Astrocyte (in vitro differentiated cells and primary cell): ENCODE data around the gene TFEB. TPM values are rescaled to one million over a fixed set of nuclear protein-coding genes. Genes with fewer than 3 reads are reported as not detected.

Experiments used
- DNase-seq: peaks from one replicate; pipeline ENCODE4 v3.0.0-alpha.2; 2010; ENCODE audit warnings: low read depth
- FAIRE-seq: peaks from 2 replicates; lab custom pipeline; 2011; peaks lifted over from hg19 to GRCh38; lab: Jason Lieb, UNC
- H2AFZ ChIP-seq: 2 replicates; pipeline ENCODE4 v1.6.0; 2012; ENCODE audit warnings: low read depth, low read length, inconsistent platforms
- H3K27ac ChIP-seq: 2 replicates; pipeline ENCODE4 v1.5.1; 2011; ENCODE audit warnings: low read depth, low read length, inconsistent platforms
- H3K27me3 ChIP-seq: 2 replicates; pipeline ENCODE4 v1.6.0; 2011; ENCODE audit warnings: low read length, inconsistent platforms; ENCODE audit not compliant: insufficient read depth
- H3K36me3 ChIP-seq: 2 replicates; pipeline ENCODE4 v1.5.1; 2011; ENCODE audit warnings: low read length, inconsistent platforms; ENCODE audit not compliant: insufficient read depth
- H3K4me1 ChIP-seq: 2 replicates; pipeline ENCODE4 v1.5.1; 2011; ENCODE audit warnings: low read length, inconsistent platforms; ENCODE audit not compliant: insufficient read depth
- H3K4me2 ChIP-seq: 2 replicates; pipeline ENCODE4 v1.6.0; 2012; ENCODE audit warnings: low read length, inconsistent platforms
- H3K4me3 ChIP-seq: 2 replicates; pipeline ENCODE4 v1.5.1; 2011; ENCODE audit warnings: low read depth, mild to moderate bottlenecking, low read length, inconsistent platforms; ENCODE audit not compliant: insufficient read depth
- H3K79me2 ChIP-seq: 2 replicates; pipeline ENCODE4 v1.6.0; 2012; ENCODE audit warnings: mild to moderate bottlenecking, low read length, inconsistent platforms; ENCODE audit not compliant: insufficient read depth
- H3K9ac ChIP-seq: 2 replicates; pipeline ENCODE4 v1.6.0; 2012; ENCODE audit warnings: mild to moderate bottlenecking, low read length, inconsistent platforms
- H3K9me3 ChIP-seq: 2 replicates; pipeline ENCODE4 v1.5.1; 2012; ENCODE audit warnings: low read depth, mild to moderate bottlenecking, low read length, inconsistent platforms; ENCODE audit not compliant: insufficient read depth
- H4K20me1 ChIP-seq: 2 replicates; pipeline ENCODE4 v1.6.0; 2012; ENCODE audit warnings: low read length, inconsistent platforms; ENCODE audit not compliant: insufficient read depth
- H3K27ac Mint-ChIP-seq: one replicate; pipeline ENCODE4 v1.8.0; 2021; ENCODE audit warnings: mild to moderate bottlenecking, mixed read lengths; ENCODE audit not compliant: unreplicated experiment
- H3K27me3 Mint-ChIP-seq: one replicate; pipeline ENCODE4 v1.8.0; 2021; ENCODE audit warnings: low read depth, mixed read lengths; ENCODE audit not compliant: unreplicated experiment
- H3K36me3 Mint-ChIP-seq: one replicate; pipeline ENCODE4 v1.8.0; 2021; ENCODE audit warnings: low read depth, mixed read lengths; ENCODE audit not compliant: unreplicated experiment
- H3K4me1 Mint-ChIP-seq: one replicate; pipeline ENCODE4 v1.8.0; 2021; ENCODE audit warnings: low read depth, mixed read lengths; ENCODE audit not compliant: unreplicated experiment
- H3K4me3 Mint-ChIP-seq: one replicate; pipeline ENCODE4 v1.8.0; 2021; ENCODE audit warnings: mild to moderate bottlenecking, moderate library complexity, mixed read lengths; ENCODE audit not compliant: unreplicated experiment
- H3K9me3 Mint-ChIP-seq: one replicate; pipeline ENCODE4 v1.8.0; 2021; ENCODE audit warnings: mild to moderate bottlenecking, mixed read lengths; ENCODE audit not compliant: unreplicated experiment
- CTCF ChIP-seq: IDR thresholded peaks from 2 replicates; pipeline ENCODE4 v1.5.1; 2011; ENCODE audit warnings: low read depth, mild to moderate bottlenecking, inconsistent platforms, low read length, moderate library complexity; ENCODE audit not compliant: insufficient read depth
- EZH2 ChIP-seq: IDR thresholded peaks from 2 replicates; pipeline ENCODE4 v1.6.1; 2012; ENCODE audit warnings: mild to moderate bottlenecking, low read length, inconsistent platforms; ENCODE audit not compliant: insufficient read depth
- total RNA-seq: library from RNA; stranded (reverse); gene quantifications from 2 replicates; pipeline ENCODE4 v1.2.1, GENCODE V29; 2021

The TFEB gene
- total RNA-seq, 1 donor from 2014 or later, result 4.7 TPM

GRCh38 chr6:41718828-41719227 is 16.6 kb downstream of the TFEB start:
- TF ChIP-seq CTCF, result no peak
- no peak for TF ChIP-seq EZH2
- no peaks in the 10 kb centered on the region for H3K9me3 ChIP-seq
- Mint-ChIP-seq H3K4me3 (no peak overlapping the region), H3K27ac (no peak overlapping the region), H3K9me3 (no peaks in the 10 kb centered on the region), H3K27me3 (peaks cover 6% of the 10 kb centered on the region), H3K36me3 (no peaks in the 10 kb centered on the region), H3K4me1 (peaks cover 32% of the 10 kb centered on the region)
- H3K9ac ChIP-seq, result no peak overlapping the region
- DNase-seq (no peak), FAIRE-seq (no peak)
- H3K36me3 ChIP-seq, result no peaks in the 10 kb centered on the region
- H3K79me2 ChIP-seq, result no peaks in the 10 kb centered on the region
- no peak overlapping the region for H3K27ac ChIP-seq
- H3K27me3 ChIP-seq, result no peaks in the 10 kb centered on the region
- no peak overlapping the region for H3K4me2 ChIP-seq
- H4K20me1 ChIP-seq, result peaks cover 5% of the 10 kb centered on the region
- no peak overlapping the region for H3K4me3 ChIP-seq
- H2AFZ ChIP-seq, result no peak overlapping the region
- peaks cover 32% of the 10 kb centered on the region for H3K4me1 ChIP-seq

GRCh38 chr6:41717392-41717736 is 18.0 kb downstream of the TFEB start:
- no peaks in the 10 kb centered on the region for H3K27me3 ChIP-seq
- H3K4me1 ChIP-seq, result peaks cover 32% of the 10 kb centered on the region
- H3K9me3 ChIP-seq, result no peaks in the 10 kb centered on the region
- Mint-ChIP-seq H3K36me3 (no peaks in the 10 kb centered on the region), H3K27ac (no peak overlapping the region), H3K9me3 (no peaks in the 10 kb centered on the region), H3K4me1 (peaks cover 32% of the 10 kb centered on the region), H3K4me3 (no peak overlapping the region), H3K27me3 (peaks cover 6% of the 10 kb centered on the region)
- H3K4me3 ChIP-seq, result no peak overlapping the region
- no peak overlapping the region for H3K4me2 ChIP-seq
- H3K9ac ChIP-seq, result no peak overlapping the region
- TF ChIP-seq CTCF, result no peak
- TF ChIP-seq EZH2, result no peak
- no peaks in the 10 kb centered on the region for H3K36me3 ChIP-seq
- no peak overlapping the region for H3K27ac ChIP-seq
- FAIRE-seq (no peak), DNase-seq (no peak)
- H4K20me1 ChIP-seq, result peaks cover 9% of the 10 kb centered on the region
- H3K79me2 ChIP-seq, result no peaks in the 10 kb centered on the region
- no peak overlapping the region for H2AFZ ChIP-seq

- Mint-ChIP-seq H3K27me3 (peaks cover 6% of the 10 kb centered on the region), H3K4me1 (peaks cover 32% of the 10 kb centered on the region), H3K27ac (no peak overlapping the region), H3K36me3 (no peaks in the 10 kb centered on the region), H3K9me3 (no peaks in the 10 kb centered on the region), H3K4me3 (no peak overlapping the region)
- Histone ChIP-seq H3K9ac (no peak overlapping the region), H2AFZ (no peak overlapping the region), H3K4me2 (peak overlapping the region; percentile 4), H3K9me3 (no peaks in the 10 kb centered on the region), H3K27ac (no peak overlapping the region), H3K4me1 (peaks cover 32% of the 10 kb centered on the region), H4K20me1 (peaks cover 9% of the 10 kb centered on the region), H3K4me3 (no peak overlapping the region), H3K36me3 (no peaks in the 10 kb centered on the region), H3K27me3 (no peaks in the 10 kb centered on the region), H3K79me2 (no peaks in the 10 kb centered on the region)
- DNase-seq (no peak), FAIRE-seq (no peak)
- TF ChIP-seq CTCF (no peak), EZH2 (no peak)
These were observed 18.7 kb downstream of the TFEB start for GRCh38 chr6:41716516-41717391.
